Endothelial cell of umbilical vein (primary cell): ENCODE results near the gene SH3D21. TPM values are rescaled to one million over a fixed set of nuclear protein-coding genes. Genes with fewer than 3 reads are reported as not detected.

Source experiments
- Bru-seq: library from RNA; stranded (reverse); fragments of 400-500 nt; gene quantifications from one replicate; lab custom pipeline; 2021; lab: Mats Ljungman, UMichigan
- BruChase-seq, 2 experiments: library from RNA; stranded (reverse); fragments of 400-500 nt; gene quantifications; one replicate each; lab custom pipeline; 2021; lab: Mats Ljungman, UMichigan
- BruUV-seq: library from RNA; stranded (reverse); fragments of 400-500 nt; replicated peaks from 2 replicates; lab custom pipeline; 2021; lab: Mats Ljungman, UMichigan
- CTCF ChIA-PET: fragments of 300-600, 350-600 bp; sonication (Branson Sonifier 250); formaldehyde crosslinking; loops from one replicate; lab custom pipeline; 2021; ENCODE audit warnings: antibody characterized with exemption, inconsistent platforms; lab: Charles Lee
- POLR2A ChIA-PET: fragments of 300-600, 350-600 bp; sonication (Branson Sonifier 250); formaldehyde crosslinking; loops from one replicate; lab custom pipeline; 2021; ENCODE audit warnings: antibody characterized with exemption, inconsistent platforms; lab: Charles Lee
- DNase-seq: peaks from one replicate; pipeline ENCODE4 v3.0.0-alpha.2; 2011; ENCODE audit warnings: low read depth, low spot score
- FAIRE-seq: peaks from 2 replicates; lab custom pipeline; 2011; peaks lifted over from hg19 to GRCh38; lab: Jason Lieb, UNC
- H2AFZ ChIP-seq: 2 replicates; pipeline ENCODE4 v1.6.0; 2012; ENCODE audit warnings: low read depth, low read length, control low read depth, inconsistent platforms
- H3K27ac ChIP-seq: 2 replicates; pipeline ENCODE4 v1.5.1; 2011; ENCODE audit warnings: low read depth, mild to moderate bottlenecking, control low read depth, low read length, moderate library complexity; ENCODE audit not compliant: insufficient read depth
- H3K27me3 ChIP-seq, 2 experiments: 2 replicates each; pipeline versions ENCODE4 v1.6.0 to v1.6.1; 2011; ENCODE audit warnings: low read length in 2 of 2, mixed read lengths in 1 of 2; ENCODE audit not compliant: control insufficient read depth in 2 of 2, insufficient read depth in 2 of 2
- H3K36me3 ChIP-seq, 2 experiments: 2 replicates in 1 of 2; 3 replicates in 1 of 2; pipeline ENCODE4 v1.5.1; 2011; ENCODE audit warnings: low read length in 2 of 2, mild to moderate bottlenecking in 1 of 2, moderate library complexity in 1 of 2; ENCODE audit not compliant: control insufficient read depth in 2 of 2, insufficient read depth in 2 of 2; ENCODE audit errors: extremely low read depth in 1 of 2
- H3K4me1 ChIP-seq: 3 replicates; pipeline ENCODE4 v1.5.1; 2011; ENCODE audit warnings: mild to moderate bottlenecking, low read length; ENCODE audit not compliant: control insufficient read depth, insufficient read depth; ENCODE audit errors: extremely low read depth
- H3K4me2 ChIP-seq: 2 replicates; pipeline ENCODE4 v1.6.1; 2011; ENCODE audit warnings: low read length, control low read depth, mixed read lengths; ENCODE audit not compliant: insufficient read depth
- H3K4me3 ChIP-seq, 3 experiments: fragments of 200-600 bp in 1 of 3; sonication (generic), shearing (Covaris generic) in 1 of 3; replicated peaks in 1 of 3; 2 replicates each; pipeline ENCODE4 v1.5.1; 2011 to 2016; ENCODE audit warnings: control low read depth in 3 of 3, low read length in 3 of 3, mild to moderate bottlenecking in 2 of 3, inconsistent platforms in 1 of 3, low read depth in 1 of 3, moderate library complexity in 1 of 3; ENCODE audit not compliant: insufficient read depth in 1 of 3
- H3K79me2 ChIP-seq: 2 replicates; pipeline ENCODE4 v1.6.0; 2012; ENCODE audit warnings: low read length, inconsistent platforms; ENCODE audit not compliant: control insufficient read depth, insufficient read depth
- H3K9ac ChIP-seq: replicated peaks from 2 replicates; pipeline ENCODE3; 2011; ENCODE audit warnings: low read length, control low read depth; ENCODE audit not compliant: insufficient read depth; ENCODE audit errors: extremely low read depth
- H3K9me1 ChIP-seq: replicated peaks from 3 replicates; pipeline ENCODE4 v1.6.0; 2011; ENCODE audit warnings: mild to moderate bottlenecking, low read length; ENCODE audit not compliant: control insufficient read depth, insufficient read depth; ENCODE audit errors: extremely low read depth
- H3K9me3 ChIP-seq: replicated peaks from 2 replicates; pipeline ENCODE4 v1.5.1; 2012; ENCODE audit warnings: low read length, inconsistent platforms; ENCODE audit not compliant: control insufficient read depth, insufficient read depth
- H4K20me1 ChIP-seq: replicated peaks from 2 replicates; pipeline ENCODE3; 2011; ENCODE audit warnings: mild to moderate bottlenecking, low read length; ENCODE audit not compliant: control insufficient read depth, insufficient read depth; ENCODE audit errors: extremely low read depth
- CTCF ChIP-seq, 2 donors: IDR thresholded peaks; 1 replicate in 1 of 2; 2 replicates in 1 of 2; pipeline ENCODE4 v1.5.1; 2011; ENCODE audit warnings: low read length in 2 of 2, mild to moderate bottlenecking in 2 of 2, moderate library complexity in 2 of 2, control low read depth in 1 of 2, inconsistent platforms in 1 of 2, low read depth in 1 of 2; ENCODE audit not compliant: insufficient read depth in 1 of 2; ENCODE audit errors: extremely low read depth in 1 of 2
- EZH2 ChIP-seq: IDR thresholded peaks from 2 replicates; pipeline ENCODE4 v1.6.1; 2012; ENCODE audit warnings: borderline replicate concordance, low read depth, mild to moderate bottlenecking, moderate library complexity, low read length, inconsistent platforms; ENCODE audit not compliant: severe bottlenecking
- FOS ChIP-seq: IDR thresholded peaks from 2 replicates; pipeline ENCODE4 v1.6.1; 2011; ENCODE audit warnings: mild to moderate bottlenecking, low read length, moderate library complexity, borderline replicate concordance; ENCODE audit not compliant: insufficient read depth
- GATA2 ChIP-seq: IDR thresholded peaks from 2 replicates; pipeline ENCODE4 v1.7.0; 2011; ENCODE audit warnings: low read depth, mild to moderate bottlenecking, moderate library complexity, mixed read lengths, low read length; ENCODE audit not compliant: insufficient read length, insufficient read depth
- JUN ChIP-seq: IDR thresholded peaks from 2 replicates; pipeline ENCODE4 v1.6.1; 2011; ENCODE audit warnings: borderline replicate concordance, low read depth; ENCODE audit not compliant: insufficient read length, insufficient read depth
- MAX ChIP-seq: IDR thresholded peaks from 2 replicates; pipeline ENCODE4 v1.6.1; 2011; ENCODE audit not compliant: insufficient read depth, insufficient read length
- MYC ChIP-seq: IDR thresholded peaks from one replicate; pipeline ENCODE4 v1.6.1; 2011; ENCODE audit warnings: mild to moderate bottlenecking, low read depth, low read length
- POLR2A ChIP-seq: IDR thresholded peaks from 2 replicates; pipeline ENCODE4 v1.6.1; 2012; ENCODE audit warnings: low read depth, mild to moderate bottlenecking, control low read depth, low read length
- POLR2AphosphoS5 ChIP-seq: IDR thresholded peaks from 2 replicates; pipeline ENCODE4 v1.6.1; 2012; ENCODE audit warnings: low read depth, mild to moderate bottlenecking, control low read depth, low read length, moderate library complexity; ENCODE audit not compliant: insufficient read depth
- dilution Hi-C: fragments of 300-500 bp; cut with MboI; formaldehyde crosslinking; loops from one replicate; pipeline ENCODE4 v1.15.0; 2019; ENCODE audit warnings: low sequenced_read_pairs; ENCODE audit not compliant: extremely low pct_ligation_motif_present
- intact Hi-C: fragments of 100-400 bp; cut with micrococcal nuclease; formaldehyde crosslinking; loops from one replicate; pipeline ENCODE4 v1.10.0; 2022
- long read RNA-seq: library from polyadenylated mRNA; stranded (forward); transcript quantifications from one replicate; pipeline ENCODE4 v2.0.0, GENCODE V29; 2021
- polyA minus RNA-seq, 3 experiments: library from RNA; depleted of rRNA, polyadenylated mRNA; stranded (reverse); fragments of >200 nt; gene quantifications; 1 replicate in 1 of 3; 2 replicates in 2 of 3; pipeline ENCODE4 v1.2.3, GENCODE V29; 2011
- polyA plus RNA-seq, 4 experiments: library from polyadenylated mRNA; depleted of rRNA in 3 of 4; stranded (reverse) in 3 of 4; unstranded in 1 of 4; fragments of >200 nt; gene quantifications; 2 replicates each; pipeline versions ENCODE4 v1.2.1 to v1.2.3, GENCODE V29; 2011 to 2012; ENCODE audit warnings: missing spikeins in 1 of 4
- total RNA-seq: library from RNA; stranded (reverse); gene quantifications from 2 replicates; pipeline ENCODE4 v1.2.3, GENCODE V29; 2021

SH3D21 gene
- total RNA-seq (5.1 and 7.2 TPM in 2 replicates), polyA plus RNA-seq (1.6 and 1.8 TPM in 2 replicates), polyA minus RNA-seq (0.68 and 1.5 TPM in 2 replicates), Bru-seq, nascent RNA (percentile 50 among the genes with signal in this experiment), BruChase-seq, experiment 1, labeled RNA remaining after a 6-hour chase (percentile 58 among the genes with signal in this experiment), BruChase-seq, experiment 2, labeled RNA remaining after a 2-hour chase (percentile 48 among the genes with signal in this experiment)
- polyA plus RNA-seq (2011; cell fraction: cytosol; rRNA removed), result 0.72 and 0.76 TPM in 2 replicates
- 26.0 and 27.2 TPM in 2 replicates for polyA plus RNA-seq (2011; cell fraction: nucleus; rRNA removed)
- 3.2 and 4.3 TPM in 2 replicates for polyA plus RNA-seq (2012)
- polyA minus RNA-seq (2011; cell fraction: cytosol; rRNA and poly(A)+ RNA removed), result 0.61 TPM
- 3.9 and 5.1 TPM in 2 replicates for polyA minus RNA-seq (2011; cell fraction: nucleus; rRNA and poly(A)+ RNA removed)
- long read RNA-seq, result 0 reads

- dilution Hi-C loops, result no loop called here
- no peaks in the 10 kb centered on the region for H4K20me1 ChIP-seq
- peak within 1 kb of the TSS; percentile 16 for H3K27ac ChIP-seq
- intact Hi-C loops, result loop anchor here (1.0 to 2.0 kb wide), 2 partner anchors 17 to 114 kb away; partner anchors contain the start of gene EVA1B
- H3K4me3 ChIP-seq, result peak within 1 kb of the TSS; percentile 43 to 52 (median 52)
- H3K9me3 ChIP-seq, result no peaks in the 10 kb centered on the region
- no TSS peak for BruUV-seq
- ChIA-PET POLR2A (interaction anchor here (0.7 to 1.0 kb wide), 2 partner anchors 16 to 82 kb away, joined by 3 to 4 read pairs; no protein-coding TSS in a partner anchor), CTCF (interaction anchor here (0.8 to 2.3 kb wide), 10 partner anchors 13 to 171 kb away, joined by 3 to 9 read pairs (median 6); no protein-coding TSS in a partner anchor)
- H3K9me1 ChIP-seq, result no peaks in the 10 kb centered on the region
- TF ChIP-seq MYC, result no peak
- TF ChIP-seq POLR2A, result no peak
- TF ChIP-seq MAX, result no peak
- TF ChIP-seq EZH2, result no peak
- TF ChIP-seq GATA2, result no peak
- no peak for TF ChIP-seq JUN
- TF ChIP-seq POLR2AphosphoS5, result no peak
- no peak for TF ChIP-seq CTCF (IDR thresholded peaks at IDR 0.05; ENCODE audit: extremely low read depth in 1 of 2, insufficient read depth in 1 of 2, low read depth in 1 of 2, low read length in 2 of 2)
- TF ChIP-seq FOS, result no peak
- H2AFZ ChIP-seq, result peak within 1 kb of the TSS; percentile 88
- DNase-seq (peak; percentile 20), FAIRE-seq (no peak)
- H3K79me2 ChIP-seq, result peaks cover 6% of the 10 kb centered on the region
- H3K36me3 ChIP-seq, result peaks cover 14 to 23% of the 10 kb centered on the region in 2 experiments
- H3K4me2 ChIP-seq, result peak within 1 kb of the TSS; percentile 79
- no peaks in the 10 kb centered on the region for H3K27me3 ChIP-seq
- H3K9ac ChIP-seq, result peak within 1 kb of the TSS; percentile 17
- peaks cover 15% of the 10 kb centered on the region for H3K4me1 ChIP-seq
Observed at GRCh38 chr1:36306210-36306901, at the start of gene SH3D21. Gene SH3D21, plus strand, starts transcription at chr1:36306368. Its CDS starts 53 bp downstream, at chr1:36306421.
